ENCODE measurements around the gene RASSF6. TPM values are rescaled to one million over a fixed set of nuclear protein-coding genes. Genes with fewer than 3 reads are reported as not detected.

RASSF6 gene
- total RNA-seq, 2 experiments from 2014 or later = 48.3 to 62.2 TPM

DNA sequence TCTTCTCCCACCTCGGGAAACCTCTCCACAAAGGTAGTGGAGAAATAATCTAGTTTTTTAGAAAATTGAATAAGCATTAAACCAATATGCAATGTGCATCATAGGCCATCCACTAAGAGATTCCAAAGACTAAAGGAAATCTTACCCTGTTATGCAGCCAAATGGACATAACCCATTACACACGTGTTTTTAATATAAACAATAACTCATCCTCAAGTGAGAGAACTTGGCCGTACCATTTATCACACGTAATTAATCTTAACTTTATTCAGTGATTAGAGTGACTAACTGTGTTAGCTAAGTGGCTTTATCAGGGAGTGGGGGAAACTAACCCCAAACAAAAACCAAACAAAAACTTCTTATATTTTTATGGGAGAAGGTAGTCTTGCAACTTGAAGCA lies 80.8 kb downstream of the RASSF6 start:
- intact Hi-C loops (cut with micrococcal nuclease; ENCODE audit: unreplicated experiment) = no loop called here
- CTCF ChIA-PET (ENCODE audit: unreplicated experiment) = no interaction called here

DNA sequence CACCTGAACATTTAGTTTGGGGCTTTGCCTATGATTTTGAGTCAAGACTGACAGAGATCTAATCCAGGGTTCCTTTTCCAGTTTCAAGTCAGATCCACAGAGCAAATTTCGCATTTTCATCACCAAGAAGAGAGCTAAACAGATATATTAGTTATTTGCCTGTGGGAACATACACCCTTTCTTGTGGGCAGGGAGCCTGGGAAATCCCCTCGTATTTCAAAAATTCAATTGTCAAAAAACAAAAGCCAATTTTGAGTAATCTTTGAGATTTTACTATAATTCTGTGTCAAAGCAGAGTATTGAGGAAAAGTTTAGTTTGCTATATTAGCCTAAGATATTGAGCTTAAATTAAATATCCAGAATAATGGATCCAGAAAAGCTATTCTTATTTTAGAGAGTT lies 82.1 kb downstream of the RASSF6 start:
- no peak overlapping the region for H3K27ac ChIP-seq (ENCODE audit: low read depth, low read length, poor library complexity, severe bottlenecking)
- no TSS peak for BruUV-seq (replicated peaks)
- no peak for DNase-seq (ENCODE audit: low spot score)
- no peaks in the 10 kb centered on the region for H3K79me2 ChIP-seq (ENCODE audit: insufficient read depth, low read depth, low read length)
- no peak overlapping the region for H3K4me2 ChIP-seq (ENCODE audit: low read length)
- ChIA-PET POLR2A (interaction anchor here (1.1 to 2.0 kb wide), 3 partner anchors 13 to 116 kb away, joined by 3 to 4 read pairs (median 3); no protein-coding TSS in a partner anchor), CTCF (ENCODE audit: unreplicated experiment) (no interaction called here)
- H4K20me1 ChIP-seq (ENCODE audit: insufficient read depth, low read length) = no peaks in the 10 kb centered on the region
- no peak for TF ChIP-seq EZH2phosphoT487 (IDR thresholded peaks at IDR 0.05; ENCODE audit: borderline replicate concordance, low read depth, low read length)
- no peak for TF ChIP-seq CTCF (conservative IDR thresholded peaks at IDR 0.05; ENCODE audit: low read length)
- no peak overlapping the region for H3K4me3 ChIP-seq (ENCODE audit: low read depth, low read length, poor library complexity, severe bottlenecking)
- no peaks in the 10 kb centered on the region for H3K4me1 ChIP-seq (ENCODE audit: insufficient read depth, low read length, poor library complexity, severe bottlenecking)
- intact Hi-C loops (cut with micrococcal nuclease; ENCODE audit: unreplicated experiment) = no loop called here
- no peaks in the 10 kb centered on the region for H3K36me3 ChIP-seq (ENCODE audit: insufficient read depth, low read length)
- H3K9me2 ChIP-seq (ENCODE audit: insufficient read depth, low read length) = no peaks in the 10 kb centered on the region
- no peak overlapping the region for H2AFZ ChIP-seq (ENCODE audit: low read length)
- no peaks in the 10 kb centered on the region for H3K9me3 ChIP-seq (ENCODE audit: low read length)

More for the DNA sequence above, 80.8 kb downstream of the RASSF6 start:
- TF ChIP-seq CTCF (conservative IDR thresholded peaks at IDR 0.05; ENCODE audit: low read length) = no peak
- TF ChIP-seq EZH2phosphoT487 (IDR thresholded peaks at IDR 0.05; ENCODE audit: borderline replicate concordance, low read depth, low read length) = no peak
- Histone ChIP-seq H3K4me3 (ENCODE audit: low read depth, low read length, poor library complexity, severe bottlenecking) (no peak overlapping the region), H3K9me3 (ENCODE audit: low read length) (no peaks in the 10 kb centered on the region), H3K27ac (ENCODE audit: low read depth, low read length, poor library complexity, severe bottlenecking) (no peak overlapping the region), H4K20me1 (ENCODE audit: insufficient read depth, low read length) (no peaks in the 10 kb centered on the region), H3K9me2 (ENCODE audit: insufficient read depth, low read length) (no peaks in the 10 kb centered on the region), H3K79me2 (ENCODE audit: insufficient read depth, low read depth, low read length) (no peaks in the 10 kb centered on the region), H3K4me1 (ENCODE audit: insufficient read depth, low read length, poor library complexity, severe bottlenecking) (no peaks in the 10 kb centered on the region), H3K4me2 (ENCODE audit: low read length) (no peak overlapping the region), H3K36me3 (ENCODE audit: insufficient read depth, low read length) (no peaks in the 10 kb centered on the region), H2AFZ (ENCODE audit: low read length) (no peak overlapping the region)
- DNase-seq (ENCODE audit: low spot score) = no peak
- BruUV-seq (replicated peaks) = no TSS peak
- POLR2A ChIA-PET = interaction anchor here (1.0 to 2.0 kb wide), 3 partner anchors 14 to 144 kb away, joined by 3 to 4 read pairs (median 3); no protein-coding TSS in a partner anchor

DNA sequence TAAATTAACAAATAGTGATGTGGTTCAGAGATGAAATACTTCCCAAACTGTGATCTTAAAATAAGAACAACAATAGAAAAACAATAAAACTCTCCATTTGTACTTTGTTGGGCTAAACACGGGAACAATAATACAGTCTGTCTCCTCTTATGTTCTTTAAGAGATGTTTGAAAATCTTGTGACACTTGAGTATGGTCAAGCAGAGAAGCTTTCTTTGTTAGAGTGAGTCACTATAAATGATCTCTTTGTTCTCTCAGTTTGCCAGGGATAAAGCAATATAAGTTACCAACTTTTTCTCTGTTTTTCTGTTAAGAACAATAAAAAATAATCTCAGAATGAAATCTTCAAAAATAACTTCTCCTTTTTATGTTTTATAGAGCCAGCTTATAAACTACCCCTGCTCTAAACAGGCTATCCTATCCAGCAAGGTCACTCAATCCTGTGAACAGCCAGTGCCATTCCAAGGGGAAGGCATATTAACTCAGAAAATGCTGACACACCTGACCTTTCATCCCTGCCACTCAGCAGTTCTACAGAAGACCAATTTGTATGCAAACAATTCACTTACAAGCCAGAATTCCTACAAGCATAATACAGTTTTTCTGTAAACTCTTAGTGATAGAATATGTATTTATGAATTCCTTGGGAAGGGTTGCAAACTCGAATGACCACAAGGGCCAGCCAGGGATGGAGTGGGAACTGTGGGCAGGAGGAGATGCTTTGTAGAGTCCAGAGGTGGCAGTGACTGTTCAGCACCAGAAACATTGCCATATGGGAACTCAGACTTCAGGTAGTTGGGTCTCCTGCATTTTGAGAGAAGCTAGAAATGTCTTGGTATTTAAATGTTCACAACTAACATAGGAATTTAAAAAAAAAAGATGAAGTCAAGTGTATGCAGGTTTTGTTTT lies 86.5 kb downstream of the RASSF6 start:
- no peaks in the 10 kb centered on the region for H3K9me2 ChIP-seq (ENCODE audit: insufficient read depth, low read length)
- H3K79me2 ChIP-seq (ENCODE audit: insufficient read depth, low read depth, low read length) = no peaks in the 10 kb centered on the region
- no peak overlapping the region for H2AFZ ChIP-seq (ENCODE audit: low read length)
- CTCF ChIA-PET (ENCODE audit: unreplicated experiment) = no interaction called here
- DNase-seq (ENCODE audit: low spot score) = no peak
- no TSS peak for BruUV-seq (replicated peaks)
- POLR2A ChIA-PET = interaction anchor here (0.5 to 1.1 kb wide), 2 partner anchors 21 to 86 kb away, joined by 4 read pairs; no protein-coding TSS in a partner anchor
- no peaks in the 10 kb centered on the region for H3K9me3 ChIP-seq (ENCODE audit: low read length)
- intact Hi-C loops (cut with micrococcal nuclease; ENCODE audit: unreplicated experiment) = no loop called here
- no peaks in the 10 kb centered on the region for H3K4me1 ChIP-seq (ENCODE audit: insufficient read depth, low read length, poor library complexity, severe bottlenecking)
- H3K36me3 ChIP-seq (ENCODE audit: insufficient read depth, low read length) = no peaks in the 10 kb centered on the region
- TF ChIP-seq EZH2phosphoT487 (IDR thresholded peaks at IDR 0.05; ENCODE audit: borderline replicate concordance, low read depth, low read length) = no peak
- TF ChIP-seq CTCF (conservative IDR thresholded peaks at IDR 0.05; ENCODE audit: low read length) = no peak
- H3K4me3 ChIP-seq (ENCODE audit: low read depth, low read length, poor library complexity, severe bottlenecking) = no peak overlapping the region
- no peak overlapping the region for H3K4me2 ChIP-seq (ENCODE audit: low read length)
- H4K20me1 ChIP-seq (ENCODE audit: insufficient read depth, low read length) = no peaks in the 10 kb centered on the region
- H3K27ac ChIP-seq (ENCODE audit: low read depth, low read length, poor library complexity, severe bottlenecking) = no peak overlapping the region
